ENCODE results near the gene MRPL47. TPM values are rescaled to one million over a fixed set of nuclear protein-coding genes. Genes with fewer than 3 reads are reported as not detected.
A peak's percentile ranks its signal among the peaks of the same experiment; 100 is the strongest.

MRPL47 gene
- total and polyA plus RNA-seq, 2 experiments from 2014 or later: 38.3 to 63.8 TPM

- Histone ChIP-seq H4K20me1 (ENCODE audit: insufficient read depth, poor library complexity, severe bottlenecking) (no peaks in the 10 kb centered on the region), H2AFZ (no peak overlapping the region), H3K79me2 (peaks cover 21% of the 10 kb centered on the region), H3K4me3 (no peak overlapping the region), H3K27ac (no peak overlapping the region), H3K27me3 (no peaks in the 10 kb centered on the region), H3K9me2 (replicated peaks; ENCODE audit: insufficient read depth) (no peaks in the 10 kb centered on the region), H3K4me2 (no peak overlapping the region), H3K4me1 (ENCODE audit: insufficient read depth) (peaks cover 9% of the 10 kb centered on the region), H3K36me3 (replicated peaks; ENCODE audit: insufficient read depth, low read depth) (no peaks in the 10 kb centered on the region), H3K9me3 (ENCODE audit: low read depth) (no peaks in the 10 kb centered on the region)
- WGBS (ENCODE audit: low lambda C conversion rate, missing lambda C conversion rate): 64% methylated on average over 1 of the region's 1 CpG
- TF ChIP-seq EZH2 (IDR thresholded peaks at IDR 0.05; ENCODE audit: borderline replicate concordance) (no peak), CTCF (IDR thresholded peaks at IDR 0.05; ENCODE audit: poor library complexity) (no peak), EZH2phosphoT487 (IDR thresholded peaks at IDR 0.05; ENCODE audit: low read depth, severe bottlenecking, unreplicated experiment) (no peak)
- DNase-seq (ENCODE audit: low spot score): no peak
Measured at GRCh38 chr3:179560791-179561190, 43.6 kb downstream of the MRPL47 start.

GRCh38 chr3:179558742-179559364 is 45.6 kb downstream of the MRPL47 start:
- WGBS (ENCODE audit: low lambda C conversion rate, missing lambda C conversion rate): 8% methylated on average over 3 of the region's 3 CpGs
- Histone ChIP-seq H4K20me1 (ENCODE audit: insufficient read depth, poor library complexity, severe bottlenecking) (no peaks in the 10 kb centered on the region), H3K4me3 (no peak overlapping the region), H3K36me3 (replicated peaks; ENCODE audit: insufficient read depth, low read depth) (no peaks in the 10 kb centered on the region), H3K4me2 (no peak overlapping the region), H3K9me3 (ENCODE audit: low read depth) (no peaks in the 10 kb centered on the region), H3K9me2 (replicated peaks; ENCODE audit: insufficient read depth) (no peaks in the 10 kb centered on the region), H3K4me1 (ENCODE audit: insufficient read depth) (peaks cover 1% of the 10 kb centered on the region), H3K27ac (no peak overlapping the region), H3K27me3 (no peaks in the 10 kb centered on the region), H3K79me2 (peaks cover 1% of the 10 kb centered on the region), H2AFZ (no peak overlapping the region)
- DNase-seq (ENCODE audit: low spot score): peak; percentile 85
- TF ChIP-seq EZH2 (IDR thresholded peaks at IDR 0.05; ENCODE audit: borderline replicate concordance) (no peak), CTCF (IDR thresholded peaks at IDR 0.05; ENCODE audit: poor library complexity) (peak; percentile 92)

- Histone ChIP-seq H3K4me1 (ENCODE audit: insufficient read depth) (no peaks in the 10 kb centered on the region), H2AFZ (no peak overlapping the region), H3K9me2 (replicated peaks; ENCODE audit: insufficient read depth) (no peaks in the 10 kb centered on the region), H3K4me3 (no peak overlapping the region), H4K20me1 (ENCODE audit: insufficient read depth, poor library complexity, severe bottlenecking) (no peaks in the 10 kb centered on the region), H3K27ac (no peak overlapping the region), H3K27me3 (no peaks in the 10 kb centered on the region), H3K36me3 (replicated peaks; ENCODE audit: insufficient read depth, low read depth) (no peaks in the 10 kb centered on the region), H3K4me2 (no peak overlapping the region), H3K9me3 (ENCODE audit: low read depth) (no peaks in the 10 kb centered on the region), H3K79me2 (no peaks in the 10 kb centered on the region)
- DNase-seq (ENCODE audit: low spot score): no peak
- TF ChIP-seq EZH2 (IDR thresholded peaks at IDR 0.05; ENCODE audit: borderline replicate concordance): no peak
- no peak for TF ChIP-seq CTCF (IDR thresholded peaks at IDR 0.05; ENCODE audit: poor library complexity)
- no peak for TF ChIP-seq EZH2phosphoT487 (IDR thresholded peaks at IDR 0.05; ENCODE audit: low read depth, severe bottlenecking, unreplicated experiment)
- WGBS (ENCODE audit: low lambda C conversion rate, missing lambda C conversion rate): 53% methylated on average over 4 of the region's 4 CpGs
Measured at GRCh38 chr3:179551349-179552105, 52.9 kb downstream of the MRPL47 start.
